Ascending aorta (tissue), 2 donors: Measurements from ENCODE around the gene DPH6. TPM values are rescaled to one million over a fixed set of nuclear protein-coding genes. Genes with fewer than 3 reads are reported as not detected.

Experiments used
- DNase-seq, 2 donors: peaks; one replicate each; pipeline ENCODE4 v3.0.0-alpha.2; 2019; ENCODE audit warnings: low spot score in 2 of 2
- H3K27ac ChIP-seq, 2 donors: fragments of 200-600 bp; sonication (generic); one replicate each; pipeline ENCODE4 v1.5.1; 2016 to 2017; ENCODE audit warnings: mild to moderate bottlenecking in 1 of 2
- H3K27me3 ChIP-seq: fragments of 200-600 bp; sonication (generic); one replicate; pipeline ENCODE4 v1.5.1; 2017
- H3K36me3 ChIP-seq, 2 donors: fragments of 200-600 bp; sonication (generic); one replicate each; pipeline ENCODE4 v1.5.1; 2016
- H3K4me1 ChIP-seq, 2 donors: fragments of 200-600 bp; sonication (generic); one replicate each; pipeline ENCODE4 v1.5.1; 2016 to 2017; ENCODE audit warnings: mild to moderate bottlenecking in 1 of 2
- H3K4me3 ChIP-seq, 2 donors: fragments of 200-600 bp; sonication (generic); one replicate each; pipeline ENCODE4 v1.5.1; 2016 to 2017; ENCODE audit warnings: mild to moderate bottlenecking in 1 of 2
- H3K9me3 ChIP-seq, 2 donors: fragments of 200-600 bp; sonication (generic); one replicate each; pipeline ENCODE4 v1.5.1; 2016
- intact Hi-C: fragments of 100-400 bp; cut with DNase I; formaldehyde crosslinking; loops from one replicate; pipeline ENCODE4 v1.15.1; 2023
- total RNA-seq: library from RNA; depleted of rRNA; stranded (reverse); fragments of >200 nt; gene quantifications from one replicate; pipeline ENCODE4 v1.1.0, GENCODE V29; 2016
- TF ChIP-seq, protein P1 (sequence below), 3 experiments: fragments of 200-600 bp in 2 of 3; fragments of 450-650 bp in 1 of 3; sonication (generic) in 2 of 3; IDR thresholded peaks; one replicate each; pipeline ENCODE4 v1.5.1; 2016 to 2019; ENCODE audit warnings: antibody characterized with exemption in 3 of 3, mild to moderate bottlenecking in 1 of 3, moderate library complexity in 1 of 3

DPH6 gene
- total RNA-seq, 1 donor from 2014 or later: 9.0 TPM

DNA sequence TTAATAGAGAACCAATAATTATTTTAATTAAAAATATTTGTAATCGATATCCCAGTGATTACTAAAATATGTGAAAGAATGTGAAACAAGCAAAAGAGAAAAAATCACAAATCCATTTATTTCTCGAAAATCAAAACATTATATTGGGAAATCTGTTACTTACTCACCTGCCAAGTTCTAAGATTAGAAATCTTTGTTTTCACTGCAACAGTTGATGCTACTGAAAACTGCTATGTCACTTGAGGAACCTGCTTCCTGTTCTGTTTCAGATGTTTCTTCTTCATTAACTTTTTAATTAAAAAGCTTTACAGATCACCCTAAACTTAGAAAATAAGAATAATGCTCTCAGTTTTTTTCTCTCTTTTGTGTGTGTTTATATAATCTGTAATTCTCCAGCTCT, 13.7 kb upstream of the DPH6 start:
- TF ChIP-seq, protein P1, sequence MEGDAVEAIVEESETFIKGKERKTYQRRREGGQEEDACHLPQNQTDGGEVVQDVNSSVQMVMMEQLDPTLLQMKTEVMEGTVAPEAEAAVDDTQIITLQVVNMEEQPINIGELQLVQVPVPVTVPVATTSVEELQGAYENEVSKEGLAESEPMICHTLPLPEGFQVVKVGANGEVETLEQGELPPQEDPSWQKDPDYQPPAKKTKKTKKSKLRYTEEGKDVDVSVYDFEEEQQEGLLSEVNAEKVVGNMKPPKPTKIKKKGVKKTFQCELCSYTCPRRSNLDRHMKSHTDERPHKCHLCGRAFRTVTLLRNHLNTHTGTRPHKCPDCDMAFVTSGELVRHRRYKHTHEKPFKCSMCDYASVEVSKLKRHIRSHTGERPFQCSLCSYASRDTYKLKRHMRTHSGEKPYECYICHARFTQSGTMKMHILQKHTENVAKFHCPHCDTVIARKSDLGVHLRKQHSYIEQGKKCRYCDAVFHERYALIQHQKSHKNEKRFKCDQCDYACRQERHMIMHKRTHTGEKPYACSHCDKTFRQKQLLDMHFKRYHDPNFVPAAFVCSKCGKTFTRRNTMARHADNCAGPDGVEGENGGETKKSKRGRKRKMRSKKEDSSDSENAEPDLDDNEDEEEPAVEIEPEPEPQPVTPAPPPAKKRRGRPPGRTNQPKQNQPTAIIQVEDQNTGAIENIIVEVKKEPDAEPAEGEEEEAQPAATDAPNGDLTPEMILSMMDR (IDR thresholded peaks at IDR 0.05): no peak
- H3K27ac ChIP-seq: peak overlapping the region in 1 of 2 donors; percentile 29
- no peaks in the 10 kb centered on the region for H3K9me3 ChIP-seq
- peaks cover 0 to 6% of the 10 kb centered on the region in 2 donors for H3K4me1 ChIP-seq
- H3K4me3 ChIP-seq: no peak overlapping the region
- no peaks in the 10 kb centered on the region for H3K27me3 ChIP-seq
- no peak for DNase-seq
- H3K36me3 ChIP-seq: no peaks in the 10 kb centered on the region
- intact Hi-C loops: no loop called here

DNA sequence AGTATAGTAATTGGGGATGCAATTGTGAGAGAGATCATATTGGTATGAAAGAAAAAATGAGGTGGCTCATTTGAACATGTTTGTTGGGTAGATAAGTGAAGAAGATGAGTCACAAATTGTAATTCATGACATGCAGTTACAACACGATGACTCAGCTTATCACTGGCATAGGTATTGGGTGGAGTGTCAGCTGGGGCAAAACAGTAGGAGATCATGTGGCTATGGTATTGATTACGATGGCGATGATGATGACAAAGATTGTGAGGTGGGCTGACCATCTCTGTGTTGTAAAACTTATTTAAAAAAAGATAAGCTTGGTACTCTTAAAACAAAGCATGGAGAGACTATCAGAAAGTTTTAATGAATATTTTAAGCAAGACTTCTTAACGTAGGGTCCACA, 11.6 kb upstream of the DPH6 start:
- H3K4me1 ChIP-seq: peaks cover 0 to 6% of the 10 kb centered on the region in 2 donors
- intact Hi-C loops: no loop called here
- DNase-seq: no peak
- no peak overlapping the region for H3K4me3 ChIP-seq
- H3K27me3 ChIP-seq: no peaks in the 10 kb centered on the region
- no peaks in the 10 kb centered on the region for H3K36me3 ChIP-seq
- no peaks in the 10 kb centered on the region for H3K9me3 ChIP-seq
- H3K27ac ChIP-seq: no peak overlapping the region
- TF ChIP-seq, protein P1 (IDR thresholded peaks at IDR 0.05): no peak

DNA sequence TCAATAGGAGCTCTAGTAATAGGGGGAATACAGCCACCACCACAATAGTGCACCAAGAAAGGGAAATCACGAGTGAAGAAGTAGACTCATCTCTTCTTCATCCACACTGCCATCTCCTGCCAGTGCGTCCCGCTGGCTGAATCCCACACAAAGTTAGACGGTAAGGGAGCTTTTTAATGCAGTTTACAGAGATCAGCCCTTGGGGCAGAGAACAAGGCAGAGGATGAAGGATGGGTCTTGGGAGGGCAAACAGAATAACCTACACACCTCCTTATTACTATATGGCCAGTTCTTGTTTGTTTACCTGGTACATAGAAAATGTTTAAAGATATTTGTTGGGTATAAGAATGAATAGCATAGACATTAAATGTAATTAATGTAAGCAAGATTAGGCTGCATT, 11.0 kb upstream of the DPH6 start:
- no peaks in the 10 kb centered on the region for H3K9me3 ChIP-seq
- TF ChIP-seq, protein P1 (IDR thresholded peaks at IDR 0.05): no peak
- H3K27ac ChIP-seq: no peak overlapping the region
- intact Hi-C loops: no loop called here
- DNase-seq: no peak
- H3K4me1 ChIP-seq: peaks cover 0 to 6% of the 10 kb centered on the region in 2 donors
- no peaks in the 10 kb centered on the region for H3K36me3 ChIP-seq
- no peak overlapping the region for H3K4me3 ChIP-seq
- H3K27me3 ChIP-seq: no peaks in the 10 kb centered on the region

DNA sequence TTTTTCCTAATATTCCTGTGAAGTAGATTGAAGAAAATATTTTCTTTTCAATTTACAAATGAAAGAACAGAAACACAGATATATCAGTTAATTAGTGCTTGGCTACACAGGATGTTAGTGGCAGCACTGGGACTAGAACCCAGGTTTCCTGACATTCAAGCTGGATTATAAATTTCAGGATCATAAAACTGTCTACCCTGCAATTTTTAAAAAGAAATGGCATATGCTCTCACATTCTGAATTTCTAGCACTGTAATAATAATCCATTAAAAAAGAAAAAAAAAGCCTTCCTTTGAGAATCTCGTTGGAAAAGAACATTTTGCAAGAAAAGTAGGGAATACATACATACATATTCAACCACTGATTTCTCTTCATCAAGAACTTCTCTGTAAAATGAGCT, 9.3 kb upstream of the DPH6 start:
- TF ChIP-seq, protein P1 (IDR thresholded peaks at IDR 0.05): no peak
- Histone ChIP-seq H3K4me3 (no peak overlapping the region), H3K36me3 (no peaks in the 10 kb centered on the region), H3K27me3 (no peaks in the 10 kb centered on the region), H3K27ac (no peak overlapping the region), H3K4me1 (peaks cover 0 to 6% of the 10 kb centered on the region in 2 donors), H3K9me3 (no peaks in the 10 kb centered on the region)
- no peak for DNase-seq
- intact Hi-C loops: no loop called here

DNA sequence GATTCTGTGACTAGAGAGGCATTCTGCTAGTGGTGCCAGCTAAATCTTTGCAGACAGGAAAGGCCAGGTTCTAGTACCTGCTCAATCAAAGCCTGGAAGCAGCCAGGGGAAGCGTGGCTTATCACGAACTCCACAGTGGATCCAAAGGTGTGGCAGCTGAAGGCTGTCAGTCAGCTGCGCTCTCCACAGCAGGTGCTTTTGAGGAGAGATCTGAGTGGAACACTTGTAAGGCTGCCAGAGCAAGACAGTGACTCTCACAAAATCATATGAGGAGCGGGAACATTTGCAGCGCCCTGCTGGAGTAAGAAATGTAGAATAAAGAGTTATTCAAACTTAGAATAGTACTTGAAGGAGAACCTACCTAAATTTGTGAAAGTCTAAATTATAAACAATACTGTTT, 5.0 kb upstream of the DPH6 start:
- Histone ChIP-seq H3K27me3 (no peaks in the 10 kb centered on the region), H3K36me3 (no peaks in the 10 kb centered on the region), H3K9me3 (no peaks in the 10 kb centered on the region), H3K4me1 (peaks cover 0 to 4% of the 10 kb centered on the region in 2 donors), H3K4me3 (no peak overlapping the region), H3K27ac (no peak overlapping the region)
- TF ChIP-seq, protein P1 (IDR thresholded peaks at IDR 0.05): no peak
- DNase-seq: no peak
- intact Hi-C loops: no loop called here

DNA sequence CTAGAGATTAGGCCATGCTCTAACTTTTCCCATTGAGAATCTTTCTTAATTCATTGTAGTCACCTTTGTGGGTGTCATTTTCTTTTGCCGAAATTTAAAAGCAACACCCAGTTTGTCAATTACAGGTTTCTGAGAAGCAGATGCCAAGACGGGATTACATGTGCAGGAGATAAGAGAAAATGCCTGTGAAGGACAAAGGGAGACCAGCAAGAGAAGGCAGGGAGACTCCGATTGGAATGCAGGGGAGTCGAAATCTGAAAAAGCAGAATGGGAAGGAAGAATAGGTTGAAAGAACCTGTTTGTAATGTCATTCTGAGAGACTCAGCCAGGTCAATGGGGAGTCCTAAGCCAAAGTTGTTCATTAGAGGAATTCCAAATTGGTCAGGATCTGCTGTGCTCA, 3.6 kb upstream of the DPH6 start:
- TF ChIP-seq, protein P1 (IDR thresholded peaks at IDR 0.05): no peak
- peaks cover 0 to 9% of the 10 kb centered on the region in 2 donors for H3K4me1 ChIP-seq
- H3K27me3 ChIP-seq: no peaks in the 10 kb centered on the region
- DNase-seq: no peak
- H3K27ac ChIP-seq: no peak overlapping the region
- intact Hi-C loops: loop anchor here (5.0 kb wide), 1 partner anchor 73 kb away; no protein-coding TSS in a partner anchor
- no peaks in the 10 kb centered on the region for H3K36me3 ChIP-seq
- H3K9me3 ChIP-seq: no peaks in the 10 kb centered on the region
- H3K4me3 ChIP-seq: no peak overlapping the region
